DOHH2 (cell line): ENCODE measurements around the gene ANKS3.

ENCODE experiments used
- CTCF ChIP-seq: fragments of 200-600 bp; sonication (generic); IDR thresholded peaks from one replicate; pipeline ENCODE4 v1.5.1; 2014; ENCODE audit warnings: antibody characterized with exemption, mild to moderate bottlenecking, low read depth, low read length; ENCODE audit not compliant: poor library complexity, severe bottlenecking
- EZH2phosphoT487 ChIP-seq: fragments of 200-600 bp; sonication (generic); IDR thresholded peaks from 2 replicates; pipeline ENCODE4 v1.6.1; 2017; ENCODE audit warnings: borderline replicate concordance, mild to moderate bottlenecking, antibody characterized with exemption, low read length, moderate library complexity, mixed read lengths

GRCh38 chr16:4728676-4729075 is 5.4 kb downstream of the ANKS3 start:
- no peak for TF ChIP-seq CTCF
- no peak for TF ChIP-seq EZH2phosphoT487
